NCI-H1694 treated with DMSO at 0.1 percent for 48 hours (cell line): Measurements from ENCODE around the gene AK1.

Experiments used
- DNase-seq: peaks from one replicate; lab custom pipeline; 2025; lab: John Stamatoyannopoulos, UW

Gene AK1

DNA sequence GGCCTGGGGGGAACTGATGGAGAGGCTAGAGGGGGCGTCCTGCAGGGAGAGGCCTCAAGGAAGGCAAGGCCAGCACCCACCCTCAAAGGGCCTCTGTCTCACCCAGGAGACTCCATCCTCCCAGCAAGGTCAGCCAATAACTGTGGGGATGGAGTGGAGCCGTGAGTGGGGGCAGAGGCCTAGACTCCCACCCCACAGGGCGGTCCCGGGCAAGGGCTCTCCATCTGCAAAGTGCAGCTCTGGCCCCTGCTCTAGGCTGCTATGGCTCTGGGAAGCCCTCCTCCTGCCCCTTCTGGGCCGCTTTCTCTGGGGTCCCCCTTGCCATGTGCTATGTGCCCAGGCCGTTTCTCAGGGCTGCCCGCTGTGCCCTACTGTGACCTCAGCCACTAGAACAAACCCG lies 60.7 kb downstream of the AK1 start:
- DNase-seq = no peak
